C4-2B (cell line): ENCODE data around the gene SOD1.

Experiments used
- H3K27ac ChIP-seq: fragments of 450-650 bp; 2 replicates; pipeline ENCODE4 v1.5.1; 2017
- ZFX ChIP-seq: fragments of 450-650 bp; IDR thresholded peaks from 2 replicates; pipeline ENCODE4 v1.6.1; 2017
- TF ChIP-seq, protein P1 (sequence below): fragments of 450-650 bp; conservative IDR thresholded peaks from 2 replicates; pipeline ENCODE4 v1.5.1; 2017; ENCODE audit warnings: mild to moderate bottlenecking

Gene SOD1

GRCh38 chr21:31659536-31660258, at the start of gene SOD1:
SOD1 (plus strand) TSS chr21:31659693; CDS start chr21:31659770, 77 bp downstream.
- H3K27ac ChIP-seq, result peak within 1 kb of the TSS; percentile 85
- peak; percentile 94 for TF ChIP-seq ZFX
- TF ChIP-seq, protein P1, sequence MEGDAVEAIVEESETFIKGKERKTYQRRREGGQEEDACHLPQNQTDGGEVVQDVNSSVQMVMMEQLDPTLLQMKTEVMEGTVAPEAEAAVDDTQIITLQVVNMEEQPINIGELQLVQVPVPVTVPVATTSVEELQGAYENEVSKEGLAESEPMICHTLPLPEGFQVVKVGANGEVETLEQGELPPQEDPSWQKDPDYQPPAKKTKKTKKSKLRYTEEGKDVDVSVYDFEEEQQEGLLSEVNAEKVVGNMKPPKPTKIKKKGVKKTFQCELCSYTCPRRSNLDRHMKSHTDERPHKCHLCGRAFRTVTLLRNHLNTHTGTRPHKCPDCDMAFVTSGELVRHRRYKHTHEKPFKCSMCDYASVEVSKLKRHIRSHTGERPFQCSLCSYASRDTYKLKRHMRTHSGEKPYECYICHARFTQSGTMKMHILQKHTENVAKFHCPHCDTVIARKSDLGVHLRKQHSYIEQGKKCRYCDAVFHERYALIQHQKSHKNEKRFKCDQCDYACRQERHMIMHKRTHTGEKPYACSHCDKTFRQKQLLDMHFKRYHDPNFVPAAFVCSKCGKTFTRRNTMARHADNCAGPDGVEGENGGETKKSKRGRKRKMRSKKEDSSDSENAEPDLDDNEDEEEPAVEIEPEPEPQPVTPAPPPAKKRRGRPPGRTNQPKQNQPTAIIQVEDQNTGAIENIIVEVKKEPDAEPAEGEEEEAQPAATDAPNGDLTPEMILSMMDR, result no peak

GRCh38 chr21:31611445-31611844, 48.0 kb upstream of the SOD1 start:
- TF ChIP-seq, protein P1, result no peak
- TF ChIP-seq ZFX, result no peak
- no peak overlapping the region for H3K27ac ChIP-seq

DNA sequence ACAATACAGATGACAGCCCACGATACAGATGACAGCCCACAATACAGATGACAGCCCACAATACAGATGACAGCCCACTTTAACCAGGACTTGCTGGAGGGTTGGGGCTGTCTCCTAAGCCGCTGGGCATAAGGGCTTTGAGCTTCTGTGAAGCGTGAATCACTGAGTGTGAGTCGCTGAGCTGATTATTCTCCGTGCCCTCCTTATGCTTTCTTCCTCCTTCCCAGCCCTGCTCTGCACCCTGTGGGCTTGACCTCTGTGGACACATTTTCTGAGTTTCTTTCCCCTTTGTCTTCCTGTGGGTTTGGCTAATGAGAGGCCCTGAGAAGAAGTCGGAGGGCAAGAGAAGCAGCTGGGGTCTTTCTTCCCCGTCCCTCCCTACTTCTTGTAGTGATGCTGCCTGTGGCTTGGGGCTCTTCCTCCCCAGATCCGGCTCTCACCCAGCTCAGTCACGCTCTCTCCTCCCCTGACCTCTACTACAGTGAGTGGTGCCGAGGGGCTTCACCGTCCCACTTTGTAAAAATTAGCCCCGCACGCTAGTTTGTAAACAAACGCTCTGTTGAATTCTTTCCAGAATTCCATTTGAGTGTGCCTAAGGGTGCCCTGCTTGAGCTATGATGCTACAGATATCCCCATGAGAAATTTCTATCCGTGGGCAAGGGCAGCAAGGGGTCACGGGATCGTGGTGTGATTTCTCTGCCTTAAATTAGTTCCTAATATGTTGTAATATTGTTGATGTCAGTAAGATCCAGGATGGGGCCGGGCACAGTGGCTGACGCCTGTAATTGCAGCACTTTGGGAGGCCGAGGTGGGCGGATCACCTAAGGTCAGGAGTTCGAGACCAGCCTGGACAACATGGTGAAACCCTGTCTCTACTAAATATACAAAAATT, 46.4 kb upstream of the SOD1 start:
- TF ChIP-seq, protein P1, result no peak
- no peak for TF ChIP-seq ZFX
- H3K27ac ChIP-seq, result no peak overlapping the region

DNA sequence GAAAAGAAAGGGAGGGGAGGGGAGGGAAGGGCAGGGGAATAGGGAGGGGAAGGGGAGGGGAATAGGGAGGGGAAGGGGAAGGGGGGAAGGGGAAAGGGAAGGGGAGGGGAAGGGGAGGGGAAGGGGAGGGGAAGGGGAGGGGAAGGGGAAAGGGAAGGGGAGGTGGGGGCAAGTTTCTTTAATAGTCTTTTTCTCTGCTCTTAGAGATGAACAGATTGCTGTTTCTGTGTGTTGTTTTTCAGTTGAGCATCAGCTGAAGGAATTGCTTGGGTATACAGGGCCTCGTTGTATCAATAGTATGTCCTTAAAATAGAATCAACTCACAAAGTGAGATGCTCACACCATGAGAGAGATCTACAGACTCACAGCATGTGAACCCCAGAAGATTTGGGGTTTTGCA, 44.8 kb upstream of the SOD1 start:
- no peak overlapping the region for H3K27ac ChIP-seq
- TF ChIP-seq, protein P1, result no peak
- TF ChIP-seq ZFX, result no peak

GRCh38 chr21:31616216-31616615, 43.3 kb upstream of the SOD1 start:
- no peak overlapping the region for H3K27ac ChIP-seq

GRCh38 chr21:31618696-31619430, 40.6 kb upstream of the SOD1 start:
- no peak for TF ChIP-seq ZFX
- TF ChIP-seq, protein P1, result no peak
- no peak overlapping the region for H3K27ac ChIP-seq

More at GRCh38 chr21:31616216-31616615, 43.3 kb upstream of the SOD1 start:
- TF ChIP-seq, protein P1, result no peak
- TF ChIP-seq ZFX, result no peak
